HEK293 (cell line): ENCODE data around the gene NR0B1.

Source experiments
- YY2 ChIP-seq: fragments of 450-650 bp; formaldehyde crosslinking; IDR thresholded peaks from 2 replicates; pipeline ENCODE4 v1.5.1; 2016; ENCODE audit warnings: missing biosample characterization, missing genetic modification characterization
- ZNF169 ChIP-seq: fragments of 450-650 bp; formaldehyde crosslinking; IDR thresholded peaks from 2 replicates; pipeline ENCODE4 v1.5.1; 2016; ENCODE audit warnings: missing biosample characterization, missing genetic modification characterization
- ZNF274 ChIP-seq, 2 experiments: fragments of 200-500 bp in 1 of 2; fragments of 450-650 bp in 1 of 2; sonication (Bioruptor generic) in 1 of 2; formaldehyde crosslinking in 1 of 2; IDR thresholded peaks; 2 replicates each; pipeline versions ENCODE4 v1.5.1 to v1.6.1; 2014 to 2016; ENCODE audit warnings: borderline replicate concordance in 1 of 2, inconsistent platforms in 1 of 2, low read length in 1 of 2, missing biosample characterization in 1 of 2, missing genetic modification characterization in 1 of 2
- ZNF292 ChIP-seq: fragments of 450-650 bp; formaldehyde crosslinking; IDR thresholded peaks from 2 replicates; pipeline ENCODE4 v1.5.1; 2016; ENCODE audit warnings: low read depth, missing biosample characterization, missing genetic modification characterization, borderline replicate concordance
- ZNF555 ChIP-seq: fragments of 450-650 bp; formaldehyde crosslinking; conservative IDR thresholded peaks from 2 replicates; pipeline ENCODE4 v1.5.1; 2017; ENCODE audit warnings: missing biosample characterization, mild to moderate bottlenecking, missing genetic modification characterization, inconsistent platforms
- ZNF768 ChIP-seq: fragments of 450-650 bp; formaldehyde crosslinking; IDR thresholded peaks from 2 replicates; pipeline ENCODE4 v1.5.1; 2018; ENCODE audit warnings: missing biosample characterization, mild to moderate bottlenecking, missing genetic modification characterization
- ZNF776 ChIP-seq: fragments of 450-650 bp; formaldehyde crosslinking; IDR thresholded peaks from 2 replicates; pipeline ENCODE4 v1.5.0; 2017; ENCODE audit warnings: missing biosample characterization, missing genetic modification characterization, borderline replicate concordance
- ZSCAN30 ChIP-seq: fragments of 450-650 bp; IDR thresholded peaks from 2 replicates; pipeline ENCODE4 v1.5.1; 2018; ENCODE audit warnings: missing biosample characterization, mild to moderate bottlenecking, missing genetic modification characterization, moderate library complexity
- TF ChIP-seq, protein P1 (sequence below): fragments of 450-650 bp; formaldehyde crosslinking; IDR thresholded peaks from 2 replicates; pipeline ENCODE4 v1.5.1; 2016; ENCODE audit warnings: missing biosample characterization, missing genetic modification characterization
- TF ChIP-seq, protein P2 (sequence below): fragments of 450-650 bp; formaldehyde crosslinking; IDR thresholded peaks from 2 replicates; pipeline ENCODE4 v1.5.1; 2016; ENCODE audit warnings: missing biosample characterization, missing genetic modification characterization
- TF ChIP-seq, protein P3 (sequence below): fragments of 450-650 bp; formaldehyde crosslinking; IDR thresholded peaks from 2 replicates; pipeline ENCODE4 v1.5.1; 2016; ENCODE audit warnings: missing biosample characterization, missing genetic modification characterization
- TF ChIP-seq, protein P4 (sequence below): fragments of 450-650 bp; formaldehyde crosslinking; IDR thresholded peaks from 2 replicates; pipeline ENCODE4 v1.5.1; 2016; ENCODE audit warnings: missing biosample characterization, missing genetic modification characterization
- TF ChIP-seq, protein P5 (sequence below): fragments of 450-650 bp; formaldehyde crosslinking; IDR thresholded peaks from 2 replicates; pipeline ENCODE4 v1.5.1; 2016; ENCODE audit warnings: missing biosample characterization, missing genetic modification characterization, low read depth
- TF ChIP-seq, protein P6 (sequence below): fragments of 450-650 bp; formaldehyde crosslinking; IDR thresholded peaks from 2 replicates; pipeline ENCODE4 v1.5.1; 2016; ENCODE audit warnings: missing biosample characterization, missing genetic modification characterization

DNA sequence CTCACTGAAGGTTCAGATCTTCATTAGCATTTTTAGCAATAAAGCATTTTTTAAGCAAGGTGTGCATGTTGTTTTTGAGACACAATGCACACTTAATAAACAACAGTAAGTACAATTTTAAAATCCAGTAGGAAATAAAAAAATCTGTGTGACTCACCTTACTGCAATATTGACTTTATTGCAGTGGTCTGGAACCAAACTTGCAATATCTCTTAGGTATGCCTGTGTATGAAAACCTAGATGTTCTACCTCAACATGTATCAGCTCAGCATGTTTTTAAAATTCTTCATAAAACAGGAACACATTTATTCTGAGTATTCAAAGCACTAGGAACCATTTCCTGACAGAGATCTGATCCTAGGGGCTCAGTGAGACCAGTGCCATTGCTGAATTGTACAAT, 26.7 kb downstream of the NR0B1 start:
- TF ChIP-seq, protein P1, sequence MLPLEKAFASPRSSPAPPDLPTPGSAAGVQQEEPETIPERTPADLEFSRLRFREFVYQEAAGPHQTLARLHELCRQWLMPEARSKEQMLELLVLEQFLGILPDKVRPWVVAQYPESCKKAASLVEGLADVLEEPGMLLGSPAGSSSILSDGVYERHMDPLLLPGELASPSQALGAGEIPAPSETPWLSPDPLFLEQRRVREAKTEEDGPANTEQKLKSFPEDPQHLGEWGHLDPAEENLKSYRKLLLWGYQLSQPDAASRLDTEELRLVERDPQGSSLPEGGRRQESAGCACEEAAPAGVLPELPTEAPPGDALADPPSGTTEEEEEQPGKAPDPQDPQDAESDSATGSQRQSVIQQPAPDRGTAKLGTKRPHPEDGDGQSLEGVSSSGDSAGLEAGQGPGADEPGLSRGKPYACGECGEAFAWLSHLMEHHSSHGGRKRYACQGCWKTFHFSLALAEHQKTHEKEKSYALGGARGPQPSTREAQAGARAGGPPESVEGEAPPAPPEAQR (tag by site-specific recombination), result no peak
- TF ChIP-seq ZNF776 (tag by site-specific recombination) (no peak), ZNF555 (tag by site-specific recombination) (no peak), ZNF274 (IDR thresholded peaks at IDR 0.05; ENCODE audit: low read length) (no peak), ZNF274 (tag by site-specific recombination; IDR thresholded peaks at IDR 0.05; ENCODE audit: borderline replicate concordance) (no peak), ZNF169 (no peak), YY2 (tag by site-specific recombination) (no peak), ZNF768 (tag by site-specific recombination) (no peak), ZSCAN30 (tag by site-specific recombination) (no peak), ZNF292 (tag by site-specific recombination) (no peak)
- TF ChIP-seq, protein P2, sequence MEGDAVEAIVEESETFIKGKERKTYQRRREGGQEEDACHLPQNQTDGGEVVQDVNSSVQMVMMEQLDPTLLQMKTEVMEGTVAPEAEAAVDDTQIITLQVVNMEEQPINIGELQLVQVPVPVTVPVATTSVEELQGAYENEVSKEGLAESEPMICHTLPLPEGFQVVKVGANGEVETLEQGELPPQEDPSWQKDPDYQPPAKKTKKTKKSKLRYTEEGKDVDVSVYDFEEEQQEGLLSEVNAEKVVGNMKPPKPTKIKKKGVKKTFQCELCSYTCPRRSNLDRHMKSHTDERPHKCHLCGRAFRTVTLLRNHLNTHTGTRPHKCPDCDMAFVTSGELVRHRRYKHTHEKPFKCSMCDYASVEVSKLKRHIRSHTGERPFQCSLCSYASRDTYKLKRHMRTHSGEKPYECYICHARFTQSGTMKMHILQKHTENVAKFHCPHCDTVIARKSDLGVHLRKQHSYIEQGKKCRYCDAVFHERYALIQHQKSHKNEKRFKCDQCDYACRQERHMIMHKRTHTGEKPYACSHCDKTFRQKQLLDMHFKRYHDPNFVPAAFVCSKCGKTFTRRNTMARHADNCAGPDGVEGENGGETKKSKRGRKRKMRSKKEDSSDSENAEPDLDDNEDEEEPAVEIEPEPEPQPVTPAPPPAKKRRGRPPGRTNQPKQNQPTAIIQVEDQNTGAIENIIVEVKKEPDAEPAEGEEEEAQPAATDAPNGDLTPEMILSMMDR (tag by site-specific recombination), result no peak
- TF ChIP-seq, protein P3, sequence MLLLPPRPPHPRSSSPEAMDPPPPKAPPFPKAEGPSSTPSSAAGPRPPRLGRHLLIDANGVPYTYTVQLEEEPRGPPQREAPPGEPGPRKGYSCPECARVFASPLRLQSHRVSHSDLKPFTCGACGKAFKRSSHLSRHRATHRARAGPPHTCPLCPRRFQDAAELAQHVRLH (tag by site-specific recombination), result no peak
- TF ChIP-seq, protein P4, sequence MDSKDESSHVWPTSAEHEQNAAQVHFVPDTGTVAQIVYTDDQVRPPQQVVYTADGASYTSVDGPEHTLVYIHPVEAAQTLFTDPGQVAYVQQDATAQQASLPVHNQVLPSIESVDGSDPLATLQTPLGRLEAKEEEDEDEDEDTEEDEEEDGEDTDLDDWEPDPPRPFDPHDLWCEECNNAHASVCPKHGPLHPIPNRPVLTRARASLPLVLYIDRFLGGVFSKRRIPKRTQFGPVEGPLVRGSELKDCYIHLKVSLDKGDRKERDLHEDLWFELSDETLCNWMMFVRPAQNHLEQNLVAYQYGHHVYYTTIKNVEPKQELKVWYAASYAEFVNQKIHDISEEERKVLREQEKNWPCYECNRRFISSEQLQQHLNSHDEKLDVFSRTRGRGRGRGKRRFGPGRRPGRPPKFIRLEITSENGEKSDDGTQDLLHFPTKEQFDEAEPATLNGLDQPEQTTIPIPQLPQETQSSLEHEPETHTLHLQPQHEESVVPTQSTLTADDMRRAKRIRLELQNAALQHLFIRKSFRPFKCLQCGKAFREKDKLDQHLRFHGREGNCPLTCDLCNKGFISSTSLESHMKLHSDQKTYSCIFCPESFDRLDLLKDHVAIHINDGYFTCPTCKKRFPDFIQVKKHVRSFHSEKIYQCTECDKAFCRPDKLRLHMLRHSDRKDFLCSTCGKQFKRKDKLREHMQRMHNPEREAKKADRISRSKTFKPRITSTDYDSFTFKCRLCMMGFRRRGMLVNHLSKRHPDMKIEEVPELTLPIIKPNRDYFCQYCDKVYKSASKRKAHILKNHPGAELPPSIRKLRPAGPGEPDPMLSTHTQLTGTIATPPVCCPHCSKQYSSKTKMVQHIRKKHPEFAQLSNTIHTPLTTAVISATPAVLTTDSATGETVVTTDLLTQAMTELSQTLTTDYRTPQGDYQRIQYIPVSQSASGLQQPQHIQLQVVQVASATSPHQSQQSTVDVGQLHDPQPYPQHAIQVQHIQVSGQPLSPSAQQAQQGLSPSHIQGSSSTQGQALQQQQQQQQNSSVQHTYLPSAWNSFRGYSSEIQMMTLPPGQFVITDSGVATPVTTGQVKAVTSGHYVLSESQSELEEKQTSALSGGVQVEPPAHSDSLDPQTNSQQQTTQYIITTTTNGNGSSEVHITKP, result no peak
- TF ChIP-seq, protein P5, sequence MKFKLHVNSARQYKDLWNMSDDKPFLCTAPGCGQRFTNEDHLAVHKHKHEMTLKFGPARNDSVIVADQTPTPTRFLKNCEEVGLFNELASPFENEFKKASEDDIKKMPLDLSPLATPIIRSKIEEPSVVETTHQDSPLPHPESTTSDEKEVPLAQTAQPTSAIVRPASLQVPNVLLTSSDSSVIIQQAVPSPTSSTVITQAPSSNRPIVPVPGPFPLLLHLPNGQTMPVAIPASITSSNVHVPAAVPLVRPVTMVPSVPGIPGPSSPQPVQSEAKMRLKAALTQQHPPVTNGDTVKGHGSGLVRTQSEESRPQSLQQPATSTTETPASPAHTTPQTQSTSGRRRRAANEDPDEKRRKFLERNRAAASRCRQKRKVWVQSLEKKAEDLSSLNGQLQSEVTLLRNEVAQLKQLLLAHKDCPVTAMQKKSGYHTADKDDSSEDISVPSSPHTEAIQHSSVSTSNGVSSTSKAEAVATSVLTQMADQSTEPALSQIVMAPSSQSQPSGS, result no peak
- TF ChIP-seq, protein P6, sequence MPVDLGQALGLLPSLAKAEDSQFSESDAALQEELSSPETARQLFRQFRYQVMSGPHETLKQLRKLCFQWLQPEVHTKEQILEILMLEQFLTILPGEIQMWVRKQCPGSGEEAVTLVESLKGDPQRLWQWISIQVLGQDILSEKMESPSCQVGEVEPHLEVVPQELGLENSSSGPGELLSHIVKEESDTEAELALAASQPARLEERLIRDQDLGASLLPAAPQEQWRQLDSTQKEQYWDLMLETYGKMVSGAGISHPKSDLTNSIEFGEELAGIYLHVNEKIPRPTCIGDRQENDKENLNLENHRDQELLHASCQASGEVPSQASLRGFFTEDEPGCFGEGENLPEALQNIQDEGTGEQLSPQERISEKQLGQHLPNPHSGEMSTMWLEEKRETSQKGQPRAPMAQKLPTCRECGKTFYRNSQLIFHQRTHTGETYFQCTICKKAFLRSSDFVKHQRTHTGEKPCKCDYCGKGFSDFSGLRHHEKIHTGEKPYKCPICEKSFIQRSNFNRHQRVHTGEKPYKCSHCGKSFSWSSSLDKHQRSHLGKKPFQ (tag by site-specific recombination), result no peak
